Trophoblast cell (in vitro differentiated cells and primary cell): ENCODE data around the gene MYRIP.

Source experiments
- DNase-seq, 2 donors: peaks; one replicate each; pipeline ENCODE4 v3.0.0-alpha.2; 2016
- H2AFZ ChIP-seq: 2 replicates; pipeline ENCODE4 v1.6.1; 2013; ENCODE audit warnings: low read length, moderate library complexity, mild to moderate bottlenecking; ENCODE audit not compliant: insufficient read depth, poor library complexity
- H2AK5ac ChIP-seq: 2 replicates; pipeline ENCODE4 v1.6.1; 2013; ENCODE audit warnings: mild to moderate bottlenecking, low read length
- H2BK120ac ChIP-seq: 2 replicates; pipeline ENCODE4 v1.6.1; 2013; ENCODE audit warnings: low read length, mild to moderate bottlenecking, moderate library complexity; ENCODE audit not compliant: insufficient read depth, poor library complexity
- H2BK12ac ChIP-seq: 2 replicates; pipeline ENCODE4 v1.6.1; 2013; ENCODE audit warnings: mild to moderate bottlenecking, low read length, moderate library complexity
- H2BK5ac ChIP-seq: 2 replicates; pipeline ENCODE4 v1.6.1; 2013; ENCODE audit warnings: low read length, low read depth, moderate library complexity, mild to moderate bottlenecking; ENCODE audit not compliant: poor library complexity
- H3K14ac ChIP-seq: 2 replicates; pipeline ENCODE4 v1.6.1; 2013; ENCODE audit warnings: mild to moderate bottlenecking, low read length
- H3K18ac ChIP-seq: 2 replicates; pipeline ENCODE4 v1.6.1; 2013; ENCODE audit warnings: mild to moderate bottlenecking, low read length
- H3K23ac ChIP-seq: 2 replicates; pipeline ENCODE4 v1.6.1; 2013; ENCODE audit warnings: low read length
- H3K27ac ChIP-seq: 2 replicates; pipeline ENCODE4 v1.5.1; 2013; ENCODE audit warnings: low read depth, mild to moderate bottlenecking, inconsistent platforms, low read length, moderate library complexity
- H3K27me3 ChIP-seq: 2 replicates; pipeline ENCODE4 v1.6.1; 2013; ENCODE audit warnings: inconsistent platforms, mild to moderate bottlenecking, low read length, moderate library complexity; ENCODE audit not compliant: insufficient read depth
- H3K36me3 ChIP-seq, 2 experiments: 1 replicate in 1 of 2; 2 replicates in 1 of 2; pipeline ENCODE4 v1.6.1; 2013; ENCODE audit warnings: low read length in 2 of 2, mild to moderate bottlenecking in 2 of 2, moderate library complexity in 1 of 2; ENCODE audit not compliant: insufficient read depth in 2 of 2, control insufficient read depth in 1 of 2
- H3K4ac ChIP-seq: 2 replicates; pipeline ENCODE4 v1.6.1; 2013; ENCODE audit warnings: low read depth, mild to moderate bottlenecking, low read length, moderate library complexity
- H3K4me1 ChIP-seq, 2 experiments: 1 replicate in 1 of 2; 2 replicates in 1 of 2; pipeline ENCODE4 v1.6.1; 2013; ENCODE audit warnings: low read length in 2 of 2, mild to moderate bottlenecking in 2 of 2, moderate library complexity in 1 of 2; ENCODE audit not compliant: insufficient read depth in 2 of 2, control insufficient read depth in 1 of 2
- H3K4me2 ChIP-seq: 2 replicates; pipeline ENCODE4 v1.6.1; 2013; ENCODE audit warnings: inconsistent platforms, mild to moderate bottlenecking, low read length, moderate library complexity
- H3K4me3 ChIP-seq: 2 replicates; pipeline ENCODE4 v1.5.1; 2013; ENCODE audit warnings: mild to moderate bottlenecking, low read depth, low read length, inconsistent platforms
- H3K79me1 ChIP-seq: one replicate; pipeline ENCODE4 v1.6.1; 2013; ENCODE audit warnings: low read length
- H3K79me2 ChIP-seq: 2 replicates; pipeline ENCODE4 v1.6.1; 2013; ENCODE audit warnings: low read length, mild to moderate bottlenecking; ENCODE audit not compliant: control insufficient read depth, insufficient read depth, poor library complexity
- H3K9ac ChIP-seq: 2 replicates; pipeline ENCODE4 v1.6.1; 2013; ENCODE audit warnings: mild to moderate bottlenecking, low read length
- H3K9me3 ChIP-seq: 2 replicates; pipeline ENCODE4 v1.6.1; 2013; ENCODE audit warnings: low read depth, mild to moderate bottlenecking, control low read depth, inconsistent platforms, low read length; ENCODE audit not compliant: insufficient read depth
- H4K12ac ChIP-seq: 2 replicates; pipeline ENCODE4 v1.6.1; 2013; ENCODE audit warnings: low read depth, mild to moderate bottlenecking, low read length, moderate library complexity
- H4K8ac ChIP-seq: 2 replicates; pipeline ENCODE4 v1.6.1; 2013; ENCODE audit warnings: low read depth, mild to moderate bottlenecking, low read length, moderate library complexity
- H4K91ac ChIP-seq: one replicate; pipeline ENCODE4 v1.6.1; 2013; ENCODE audit warnings: low read depth, mild to moderate bottlenecking, low read length, moderate library complexity
- WGBS: extraction: QIAGEN DNeasy Blood & Tissue Kit; methylation state at CpG from one replicate; pipeline ENCODE4 v1.1.7; 2013; ENCODE audit warnings: missing lambda C conversion rate; ENCODE audit not compliant: insufficient read length, insufficient coverage; ENCODE audit errors: extremely low coverage; 5-methylcytosine and 5-hydroxymethylcytosine counted together

Gene MYRIP

DNA sequence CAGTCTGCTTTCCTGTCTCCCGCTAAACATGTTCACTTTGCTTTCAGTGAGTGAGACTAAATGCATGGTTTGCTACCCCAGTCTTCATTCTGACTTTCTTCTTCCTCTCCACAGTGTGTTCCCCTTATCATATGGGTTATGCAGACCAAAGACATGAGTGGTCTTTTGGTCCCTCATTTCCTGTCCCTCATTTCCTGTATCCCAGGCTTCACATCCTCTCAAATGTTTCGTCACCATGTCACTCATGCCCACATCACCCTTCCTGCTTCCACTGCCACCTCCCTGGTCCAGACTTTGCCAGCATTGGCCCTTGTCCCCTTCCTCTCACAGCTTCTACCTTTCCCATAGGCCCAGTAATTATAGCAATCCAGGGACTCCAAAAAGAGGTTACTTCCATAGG, 209.0 kb downstream of the MYRIP start:
- no peak overlapping the region for H4K12ac ChIP-seq
- H3K4ac ChIP-seq = no peak overlapping the region
- H3K23ac ChIP-seq = no peak overlapping the region
- no peak overlapping the region for H3K9ac ChIP-seq
- H2BK120ac ChIP-seq = no peak overlapping the region
- no peak overlapping the region for H2AFZ ChIP-seq
- H2BK12ac ChIP-seq = no peak overlapping the region
- H3K79me1 ChIP-seq = no peaks in the 10 kb centered on the region
- H3K14ac ChIP-seq = no peak overlapping the region
- no peak overlapping the region for H2AK5ac ChIP-seq
- no CpG with 5 or more reads among the region's 2 CpGs for WGBS
- DNase-seq = no peak
- H2BK5ac ChIP-seq = no peak overlapping the region
- H3K4me1 ChIP-seq = no peaks in the 10 kb centered on the region
- H3K27me3 ChIP-seq = no peaks in the 10 kb centered on the region
- no peak overlapping the region for H3K4me2 ChIP-seq
- no peaks in the 10 kb centered on the region for H3K36me3 ChIP-seq
- H3K9me3 ChIP-seq = peaks cover under 1% of the 10 kb centered on the region
- H4K8ac ChIP-seq = no peak overlapping the region
- no peak overlapping the region for H4K91ac ChIP-seq
- no peak overlapping the region for H3K4me3 ChIP-seq
- no peaks in the 10 kb centered on the region for H3K79me2 ChIP-seq
- H3K18ac ChIP-seq = no peak overlapping the region
- H3K27ac ChIP-seq = no peak overlapping the region

- no peak overlapping the region for H2AFZ ChIP-seq
- H3K27me3 ChIP-seq = no peaks in the 10 kb centered on the region
- H3K79me1 ChIP-seq = no peaks in the 10 kb centered on the region
- no peak overlapping the region for H3K4me2 ChIP-seq
- no peak overlapping the region for H2AK5ac ChIP-seq
- H4K12ac ChIP-seq = no peak overlapping the region
- H3K18ac ChIP-seq = no peak overlapping the region
- no peak overlapping the region for H3K4me3 ChIP-seq
- no peak overlapping the region for H3K4ac ChIP-seq
- H4K91ac ChIP-seq = no peak overlapping the region
- H3K36me3 ChIP-seq = no peaks in the 10 kb centered on the region
- no peak overlapping the region for H2BK120ac ChIP-seq
- no peak overlapping the region for H2BK12ac ChIP-seq
- no peaks in the 10 kb centered on the region for H3K4me1 ChIP-seq
- H3K23ac ChIP-seq = no peak overlapping the region
- WGBS = no CpG with 5 or more reads among the region's 3 CpGs
- no peak for DNase-seq
- H3K9ac ChIP-seq = no peak overlapping the region
- no peak overlapping the region for H3K14ac ChIP-seq
- H4K8ac ChIP-seq = no peak overlapping the region
- no peaks in the 10 kb centered on the region for H3K79me2 ChIP-seq
- peaks cover 5% of the 10 kb centered on the region for H3K9me3 ChIP-seq
- H3K27ac ChIP-seq = no peak overlapping the region
- H2BK5ac ChIP-seq = no peak overlapping the region
Observed at GRCh38 chr3:40019376-40019775, 210.0 kb downstream of the MYRIP start.

DNA sequence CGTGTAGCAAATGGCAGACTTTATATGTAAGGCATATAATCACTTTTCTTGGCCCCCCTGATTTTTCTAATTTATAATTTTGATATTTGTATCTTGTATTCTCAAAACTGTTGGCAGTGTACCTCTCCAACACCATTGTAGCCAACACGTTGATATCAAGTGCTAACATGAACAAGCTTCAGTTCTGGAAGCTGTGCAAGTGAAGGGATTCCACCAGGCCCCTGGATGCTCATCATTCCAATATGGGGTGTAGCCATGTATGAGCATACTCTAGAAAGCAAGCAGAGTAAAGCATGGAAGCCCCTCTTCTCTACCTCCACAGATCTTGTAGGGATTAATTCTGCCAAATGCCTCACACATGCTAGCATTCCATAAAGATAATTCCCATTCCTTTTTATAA, 211.3 kb downstream of the MYRIP start:
- Histone ChIP-seq H3K9ac (no peak overlapping the region), H2BK12ac (no peak overlapping the region), H3K79me2 (no peaks in the 10 kb centered on the region), H4K12ac (no peak overlapping the region), H3K27ac (no peak overlapping the region), H2AFZ (no peak overlapping the region), H3K4me1 (no peaks in the 10 kb centered on the region), H3K4me3 (no peak overlapping the region), H3K4ac (no peak overlapping the region), H3K9me3 (peaks cover 5% of the 10 kb centered on the region), H2BK5ac (no peak overlapping the region), H3K4me2 (no peak overlapping the region), H3K23ac (no peak overlapping the region), H3K79me1 (no peaks in the 10 kb centered on the region), H3K27me3 (no peaks in the 10 kb centered on the region), H4K8ac (no peak overlapping the region), H3K36me3 (no peaks in the 10 kb centered on the region), H3K14ac (no peak overlapping the region), H3K18ac (no peak overlapping the region), H4K91ac (no peak overlapping the region), H2BK120ac (no peak overlapping the region), H2AK5ac (no peak overlapping the region)
- DNase-seq = no peak
- WGBS = no CpG with 5 or more reads among the region's 2 CpGs

- H3K79me1 ChIP-seq = no peaks in the 10 kb centered on the region
- no peak overlapping the region for H2BK12ac ChIP-seq
- H2AK5ac ChIP-seq = no peak overlapping the region
- no peaks in the 10 kb centered on the region for H3K4me1 ChIP-seq
- no CpG with 5 or more reads among the region's 1 CpG for WGBS
- H4K91ac ChIP-seq = no peak overlapping the region
- H3K4me2 ChIP-seq = no peak overlapping the region
- H3K79me2 ChIP-seq = no peaks in the 10 kb centered on the region
- no peak overlapping the region for H4K8ac ChIP-seq
- no peak overlapping the region for H3K4me3 ChIP-seq
- H3K4ac ChIP-seq = no peak overlapping the region
- no peak overlapping the region for H3K14ac ChIP-seq
- no peak overlapping the region for H2AFZ ChIP-seq
- no peak overlapping the region for H2BK5ac ChIP-seq
- no peaks in the 10 kb centered on the region for H3K27me3 ChIP-seq
- no peak overlapping the region for H3K27ac ChIP-seq
- no peak overlapping the region for H3K23ac ChIP-seq
- H3K9ac ChIP-seq = no peak overlapping the region
- H3K36me3 ChIP-seq = no peaks in the 10 kb centered on the region
- no peak for DNase-seq
- H2BK120ac ChIP-seq = no peak overlapping the region
- H3K18ac ChIP-seq = no peak overlapping the region
- H3K9me3 ChIP-seq = peaks cover 5% of the 10 kb centered on the region
- no peak overlapping the region for H4K12ac ChIP-seq
Observed at GRCh38 chr3:40021338-40021737, 211.9 kb downstream of the MYRIP start.
